Progenitor cell of endocrine pancreas (in vitro differentiated cells): Measurements from ENCODE around the gene POC1B. TPM values are rescaled to one million over a fixed set of nuclear protein-coding genes. Genes with fewer than 3 reads are reported as not detected.
A peak's percentile ranks its signal among the peaks of the same experiment; 100 is the strongest.

Experiments
- DNase-seq: peaks from one replicate; pipeline ENCODE4 v3.0.0; 2021; ENCODE audit warnings: low spot score; ENCODE audit not compliant: unreplicated experiment
- H3K27ac Mint-ChIP-seq: 2 replicates; pipeline ENCODE4 v1.8.0; 2021; ENCODE audit warnings: mild to moderate bottlenecking, moderate library complexity, mixed read lengths
- H3K27me3 Mint-ChIP-seq: 2 replicates; pipeline ENCODE4 v1.8.0; 2021; ENCODE audit warnings: mixed read lengths
- H3K36me3 Mint-ChIP-seq: 2 replicates; pipeline ENCODE4 v1.8.0; 2022; ENCODE audit warnings: mixed read lengths; ENCODE audit not compliant: insufficient read depth
- H3K4me1 Mint-ChIP-seq: 2 replicates; pipeline ENCODE4 v1.8.0; 2021; ENCODE audit warnings: low read depth, mixed read lengths
- H3K4me3 Mint-ChIP-seq: 2 replicates; pipeline ENCODE4 v1.8.0; 2021; ENCODE audit warnings: low read depth, mild to moderate bottlenecking, moderate library complexity, mixed read lengths
- H3K9me3 Mint-ChIP-seq: 2 replicates; pipeline ENCODE4 v1.8.0; 2021; ENCODE audit warnings: low read depth, mixed read lengths
- total RNA-seq: library from RNA; stranded (reverse); gene quantifications from 2 replicates; pipeline ENCODE4 v1.2.1, GENCODE V29; 2021
- TF ChIP-seq, protein P1 (sequence below): fragments of 200-600 bp; sonication (generic); IDR thresholded peaks from one replicate; pipeline ENCODE4 v1.5.0; 2021; ENCODE audit warnings: antibody characterized with exemption, mild to moderate bottlenecking; ENCODE audit not compliant: unreplicated experiment

Gene POC1B
- total RNA-seq, 1 donor from 2014 or later: 34.4 TPM

DNA sequence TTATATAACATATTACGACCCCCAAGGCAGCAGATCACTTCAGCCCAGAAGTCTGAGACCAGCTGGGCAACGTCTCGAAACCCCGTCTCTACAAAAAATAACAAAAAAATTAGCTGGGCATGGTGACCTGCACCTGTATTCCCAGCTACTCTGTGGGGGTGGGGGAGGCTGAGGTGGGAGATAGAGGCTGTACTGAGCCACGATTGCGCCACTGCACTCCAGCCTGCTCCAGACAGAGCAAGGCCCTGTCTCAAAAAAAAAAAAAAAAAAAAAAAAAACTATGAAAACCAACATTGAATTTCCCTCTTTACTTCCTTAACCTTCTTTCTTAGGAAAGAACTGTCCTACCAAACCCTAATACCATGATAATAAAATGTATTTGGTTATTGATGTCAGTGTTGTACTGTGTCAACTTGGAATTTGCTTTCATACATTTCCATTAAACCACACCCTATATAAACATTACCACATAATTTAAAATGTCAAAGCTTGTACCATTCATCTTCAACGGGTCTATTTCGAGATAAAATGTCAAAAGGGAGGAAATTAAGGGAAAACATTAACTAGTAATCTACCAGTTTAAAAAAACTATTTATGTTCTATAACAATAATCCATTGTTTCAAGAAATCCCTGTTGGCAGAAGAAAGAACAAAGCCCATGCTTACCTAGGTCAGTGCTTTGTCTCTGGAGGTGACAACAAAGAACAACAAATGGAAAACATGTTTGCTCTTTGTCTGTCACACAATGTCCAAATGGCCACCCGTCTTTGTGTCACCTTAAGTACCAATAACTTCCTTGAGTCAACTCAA is 18.6 kb downstream of the POC1B start:
- TF ChIP-seq, protein P1, sequence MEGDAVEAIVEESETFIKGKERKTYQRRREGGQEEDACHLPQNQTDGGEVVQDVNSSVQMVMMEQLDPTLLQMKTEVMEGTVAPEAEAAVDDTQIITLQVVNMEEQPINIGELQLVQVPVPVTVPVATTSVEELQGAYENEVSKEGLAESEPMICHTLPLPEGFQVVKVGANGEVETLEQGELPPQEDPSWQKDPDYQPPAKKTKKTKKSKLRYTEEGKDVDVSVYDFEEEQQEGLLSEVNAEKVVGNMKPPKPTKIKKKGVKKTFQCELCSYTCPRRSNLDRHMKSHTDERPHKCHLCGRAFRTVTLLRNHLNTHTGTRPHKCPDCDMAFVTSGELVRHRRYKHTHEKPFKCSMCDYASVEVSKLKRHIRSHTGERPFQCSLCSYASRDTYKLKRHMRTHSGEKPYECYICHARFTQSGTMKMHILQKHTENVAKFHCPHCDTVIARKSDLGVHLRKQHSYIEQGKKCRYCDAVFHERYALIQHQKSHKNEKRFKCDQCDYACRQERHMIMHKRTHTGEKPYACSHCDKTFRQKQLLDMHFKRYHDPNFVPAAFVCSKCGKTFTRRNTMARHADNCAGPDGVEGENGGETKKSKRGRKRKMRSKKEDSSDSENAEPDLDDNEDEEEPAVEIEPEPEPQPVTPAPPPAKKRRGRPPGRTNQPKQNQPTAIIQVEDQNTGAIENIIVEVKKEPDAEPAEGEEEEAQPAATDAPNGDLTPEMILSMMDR: no peak
- H3K27me3 Mint-ChIP-seq: no peaks in the 10 kb centered on the region
- H3K9me3 Mint-ChIP-seq: peaks cover 8% of the 10 kb centered on the region
- H3K4me1 Mint-ChIP-seq: peaks cover 31% of the 10 kb centered on the region
- peaks cover 16% of the 10 kb centered on the region for H3K36me3 Mint-ChIP-seq
- DNase-seq: no peak
- peak overlapping the region; percentile 96 for H3K27ac Mint-ChIP-seq
- no peak overlapping the region for H3K4me3 Mint-ChIP-seq

DNA sequence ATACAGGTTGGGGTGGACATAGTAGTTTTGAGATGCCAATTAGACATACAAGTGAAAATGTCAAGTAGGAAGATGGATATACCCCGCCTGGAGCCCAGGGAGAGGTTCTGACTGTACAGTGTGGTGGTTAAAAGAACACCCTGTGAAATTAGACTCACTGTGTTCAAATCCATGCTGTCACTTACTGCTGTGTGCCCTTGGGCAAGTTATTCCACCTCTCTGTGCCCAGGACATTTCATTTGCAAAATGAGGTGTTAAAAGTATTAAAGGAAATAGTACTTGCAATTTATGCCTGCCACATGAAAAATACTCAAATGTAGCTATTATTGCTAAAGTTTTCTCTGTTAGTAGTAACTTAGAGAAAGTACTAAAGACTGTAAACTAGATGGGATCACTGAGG is 19.8 kb downstream of the POC1B start:
- Mint-ChIP-seq H3K27me3 (no peaks in the 10 kb centered on the region), H3K4me3 (no peak overlapping the region), H3K36me3 (peaks cover 28% of the 10 kb centered on the region), H3K9me3 (peaks cover 16% of the 10 kb centered on the region), H3K27ac (peak overlapping the region; percentile 96), H3K4me1 (peaks cover 31% of the 10 kb centered on the region)
- TF ChIP-seq, protein P1: no peak
- no peak for DNase-seq

DNA sequence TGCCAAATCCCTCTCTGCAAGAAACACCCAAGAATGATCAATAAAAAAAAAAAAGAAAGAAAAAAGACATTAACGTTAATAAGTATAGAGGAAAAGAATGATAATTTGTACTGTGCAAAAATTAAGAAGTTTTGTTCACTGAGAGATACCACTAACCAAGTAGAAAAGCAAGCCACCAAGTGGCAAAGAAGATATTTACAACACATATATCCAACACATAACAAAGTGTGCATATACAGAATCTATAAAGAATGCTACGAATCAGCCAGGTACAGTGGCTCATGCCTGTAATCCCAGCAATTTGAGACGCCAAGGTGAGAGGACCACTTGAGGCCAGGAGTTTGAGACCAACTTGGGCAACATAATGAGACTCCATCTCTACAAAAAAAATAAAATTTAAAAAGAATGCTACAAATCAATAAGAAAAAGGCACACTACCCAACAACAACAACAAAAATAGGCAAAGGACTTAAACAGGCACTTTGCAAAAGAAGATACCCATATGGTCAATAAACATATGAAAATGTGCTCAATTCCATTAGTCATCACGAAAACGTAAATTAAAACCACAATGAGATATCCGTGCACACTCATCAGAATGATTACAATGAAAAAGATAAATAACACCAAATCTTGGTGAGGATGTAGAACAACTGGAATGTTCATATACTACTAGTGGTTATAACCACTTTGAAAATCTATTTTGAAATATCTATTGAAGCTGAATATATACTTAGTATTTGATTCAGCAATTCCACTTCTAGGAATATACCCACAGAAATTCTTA is 21.1 kb downstream of the POC1B start:
- Mint-ChIP-seq H3K36me3 (peaks cover 32% of the 10 kb centered on the region), H3K4me1 (peaks cover 28% of the 10 kb centered on the region), H3K9me3 (peaks cover 17% of the 10 kb centered on the region), H3K27me3 (no peaks in the 10 kb centered on the region), H3K4me3 (no peak overlapping the region), H3K27ac (peak overlapping the region; percentile 15)
- TF ChIP-seq, protein P1: no peak
- DNase-seq: no peak

DNA sequence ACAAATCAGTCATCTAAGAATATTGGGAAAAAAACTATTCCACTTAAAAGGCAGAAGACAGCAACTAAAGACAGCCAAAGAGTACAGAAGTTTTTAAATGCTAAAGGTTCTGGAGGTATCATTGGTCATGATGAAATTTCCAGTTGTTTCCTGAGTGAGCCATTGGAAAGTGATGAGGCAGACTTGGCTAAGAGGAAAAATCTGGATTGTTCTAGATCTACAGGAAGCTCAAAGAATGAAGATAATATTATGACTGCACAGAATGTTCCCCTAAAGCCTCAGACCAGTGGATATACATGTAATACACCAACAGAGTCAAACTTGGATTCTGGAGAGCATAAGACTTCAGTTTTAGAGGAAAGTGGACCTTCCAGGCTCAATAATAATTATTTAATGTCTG is 24.1 kb downstream of the POC1B start:
- Mint-ChIP-seq H3K4me1 (peaks cover 35% of the 10 kb centered on the region), H3K9me3 (peaks cover 17% of the 10 kb centered on the region), H3K27ac (no peak overlapping the region), H3K36me3 (peaks cover 41% of the 10 kb centered on the region), H3K4me3 (no peak overlapping the region), H3K27me3 (no peaks in the 10 kb centered on the region)
- TF ChIP-seq, protein P1: no peak
- no peak for DNase-seq

DNA sequence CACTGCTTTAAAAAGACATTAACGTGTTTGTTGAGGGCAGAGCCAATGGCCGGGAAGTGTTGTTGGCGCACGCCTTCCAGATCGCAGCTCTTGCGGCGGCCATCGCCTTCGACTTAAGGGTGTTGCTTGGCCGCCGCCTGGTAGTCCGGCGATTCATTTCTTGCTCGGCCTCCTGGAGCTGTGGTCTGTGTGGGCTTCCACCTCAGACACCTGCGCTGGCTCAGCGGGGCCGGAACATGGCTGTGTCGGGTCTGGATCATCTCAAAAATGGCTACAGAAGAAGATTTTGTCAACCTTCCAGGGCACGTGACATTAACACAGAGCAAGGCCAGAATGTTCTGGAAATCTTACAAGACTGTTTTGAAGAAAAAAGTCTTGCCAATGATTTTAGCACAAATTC is 26.0 kb downstream of the POC1B start:
- Mint-ChIP-seq H3K36me3 (peaks cover 44% of the 10 kb centered on the region), H3K4me1 (peaks cover 28% of the 10 kb centered on the region), H3K4me3 (no peak overlapping the region), H3K27me3 (no peaks in the 10 kb centered on the region), H3K9me3 (peaks cover 17% of the 10 kb centered on the region), H3K27ac (no peak overlapping the region)
- TF ChIP-seq, protein P1: no peak
- DNase-seq: no peak
